ENCODE measurements around the gene CYB5R3.

The CYB5R3 gene

DNA sequence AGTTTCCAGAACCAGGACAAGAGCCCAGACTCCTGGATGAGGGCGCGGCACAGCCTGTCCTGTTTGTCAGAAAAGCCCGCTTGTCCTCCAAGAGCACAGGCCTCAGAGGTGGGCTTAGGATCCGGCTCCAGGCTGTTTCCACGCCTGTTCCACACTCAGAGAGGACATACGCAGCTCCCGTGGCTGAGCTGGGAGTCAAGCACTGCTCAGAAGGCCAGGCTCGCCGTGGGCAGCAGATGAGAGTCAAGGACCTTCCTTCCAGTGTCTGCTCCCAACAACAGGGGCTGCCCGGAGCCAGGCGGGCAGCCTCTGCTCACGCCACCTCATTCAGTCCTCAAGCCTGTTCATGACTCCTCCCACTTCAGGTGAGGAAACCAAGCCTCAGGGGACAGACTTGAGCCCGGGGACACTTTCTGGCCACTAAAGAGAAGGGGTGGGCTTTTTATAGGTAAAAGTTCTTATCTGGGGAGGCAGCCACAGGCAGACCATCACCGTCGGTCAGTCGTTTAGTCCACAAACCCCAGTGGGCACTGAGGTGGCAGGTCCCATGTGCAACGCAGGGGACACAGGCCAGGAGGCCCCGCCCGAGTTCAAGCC is 3.8 kb downstream of the CYB5R3 start:
- DNase-seq (ENCODE audit: low read depth in 2 of 2): no peak

DNA sequence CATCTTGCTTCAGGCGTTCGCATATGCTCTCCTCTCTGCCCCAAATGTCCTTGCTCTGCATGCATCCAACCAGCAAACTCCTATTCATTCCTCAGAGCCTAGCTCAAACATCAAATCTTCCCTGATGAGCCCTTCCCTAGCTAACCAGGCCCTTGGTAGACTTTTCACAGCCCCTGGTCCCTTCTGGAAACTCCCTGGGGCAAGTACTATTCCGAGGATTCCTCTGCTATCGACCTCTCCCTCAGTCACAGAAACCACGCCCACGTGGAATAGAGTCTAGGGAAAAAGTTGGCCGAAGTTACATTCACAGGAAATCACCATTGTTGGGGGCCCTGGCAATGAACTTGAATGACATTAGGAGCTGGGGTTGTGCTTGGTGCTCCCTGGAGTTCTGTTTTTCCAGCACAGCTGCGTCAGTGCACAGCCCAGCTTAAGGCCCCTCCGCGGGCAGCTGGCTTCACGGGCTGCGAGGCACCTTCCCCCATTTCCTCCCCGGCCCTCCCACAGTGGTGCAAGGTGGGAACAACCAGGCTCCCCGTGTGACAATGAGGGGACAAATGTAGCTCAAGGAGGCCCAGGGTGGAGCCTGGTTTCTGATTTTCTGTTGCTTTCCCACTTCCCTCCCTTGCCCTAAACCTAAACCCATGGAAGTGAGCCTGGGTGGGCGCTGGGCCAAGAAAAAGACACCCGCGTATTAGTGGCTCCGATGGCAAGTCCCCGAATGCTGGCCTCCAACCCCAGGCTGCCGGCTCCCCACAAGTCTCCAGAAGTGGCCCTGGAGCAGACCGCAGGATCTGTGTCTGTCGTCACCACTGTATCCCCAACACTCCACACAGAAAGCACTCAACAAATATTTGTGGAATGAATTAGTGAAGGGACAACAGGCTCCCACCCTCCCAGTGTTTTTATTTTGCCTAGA is 4.5 kb downstream of the CYB5R3 start:
- DNase-seq (ENCODE audit: low read depth in 2 of 2): no peak

DNA sequence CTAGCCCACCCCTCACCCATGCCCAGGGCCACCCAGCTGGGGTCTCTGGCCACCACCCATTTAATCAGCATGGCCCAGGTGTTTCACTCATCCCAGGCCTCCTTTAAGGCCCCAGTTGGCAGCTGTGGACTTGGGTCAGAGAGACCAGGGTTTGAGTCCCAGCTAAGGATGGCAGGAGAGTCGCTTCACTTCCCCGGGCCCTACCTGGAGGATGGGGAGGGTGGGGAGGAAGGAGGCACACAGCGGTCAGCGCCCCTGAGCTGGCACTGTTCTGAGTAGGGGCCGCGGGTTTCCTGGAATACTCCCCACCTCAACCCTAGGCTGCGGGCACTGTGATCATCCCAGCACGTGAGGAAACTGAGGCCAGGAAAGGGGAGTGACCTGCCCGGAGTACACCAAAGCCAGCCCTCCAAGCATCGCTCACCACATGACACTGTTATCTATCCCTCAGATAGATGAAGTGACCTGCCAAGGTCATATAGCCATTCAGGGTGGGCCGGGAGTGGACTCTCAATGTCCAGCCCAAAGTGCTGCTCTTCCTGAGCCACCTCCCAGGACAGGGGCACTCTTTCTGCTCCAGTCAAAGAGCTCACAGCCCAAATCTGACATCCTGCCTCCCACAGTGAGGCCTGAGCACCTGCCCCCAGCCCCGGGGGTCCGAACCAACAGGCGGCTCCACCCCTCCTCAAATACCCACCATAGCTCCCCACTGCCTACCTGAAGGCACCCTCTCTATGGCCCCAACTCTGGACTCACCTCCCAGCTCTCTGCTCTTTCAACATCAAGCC is 5.4 kb downstream of the CYB5R3 start:
- DNase-seq (ENCODE audit: low read depth in 2 of 2): no peak

DNA sequence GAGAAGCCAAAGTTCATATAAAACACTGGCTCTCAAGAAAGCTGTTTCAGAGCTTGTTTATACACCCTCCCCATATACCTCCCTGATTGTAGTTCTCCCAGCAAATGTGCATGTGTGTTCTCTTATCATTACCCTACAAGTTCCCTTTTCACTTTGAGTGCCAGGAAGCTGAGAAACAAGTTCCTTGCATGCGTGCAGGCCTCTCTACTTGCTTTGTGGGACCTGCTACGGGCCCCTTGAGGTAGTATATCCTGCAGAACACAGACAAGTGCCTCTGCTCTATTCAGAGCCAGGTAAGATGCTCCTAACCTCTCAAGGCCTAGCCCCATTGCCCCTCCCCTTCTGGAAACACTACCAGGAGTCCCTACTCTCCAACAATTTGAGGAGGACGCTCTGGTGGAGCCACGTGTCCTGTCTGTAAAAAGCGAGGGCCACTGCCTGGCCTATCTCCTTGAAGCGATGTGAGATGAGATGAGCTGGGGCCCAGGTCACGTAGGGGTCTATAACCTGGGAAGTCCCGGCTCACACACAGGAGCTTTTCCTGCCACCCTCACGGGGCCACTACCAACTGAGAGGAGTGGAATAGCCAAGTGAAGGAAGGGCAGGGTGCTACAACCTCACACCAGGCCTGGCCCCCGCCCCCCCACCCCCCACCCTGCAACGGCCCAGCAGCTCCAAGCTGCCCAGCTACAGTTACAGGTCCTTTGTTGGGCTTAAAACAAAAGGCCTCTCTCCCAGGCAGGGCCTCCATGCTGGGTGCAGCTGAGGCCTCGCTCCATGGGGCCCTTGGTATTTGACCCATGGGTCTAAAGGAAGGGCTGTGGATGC is 6.2 kb downstream of the CYB5R3 start:
- no peak for DNase-seq (ENCODE audit: low read depth in 2 of 2)

DNA sequence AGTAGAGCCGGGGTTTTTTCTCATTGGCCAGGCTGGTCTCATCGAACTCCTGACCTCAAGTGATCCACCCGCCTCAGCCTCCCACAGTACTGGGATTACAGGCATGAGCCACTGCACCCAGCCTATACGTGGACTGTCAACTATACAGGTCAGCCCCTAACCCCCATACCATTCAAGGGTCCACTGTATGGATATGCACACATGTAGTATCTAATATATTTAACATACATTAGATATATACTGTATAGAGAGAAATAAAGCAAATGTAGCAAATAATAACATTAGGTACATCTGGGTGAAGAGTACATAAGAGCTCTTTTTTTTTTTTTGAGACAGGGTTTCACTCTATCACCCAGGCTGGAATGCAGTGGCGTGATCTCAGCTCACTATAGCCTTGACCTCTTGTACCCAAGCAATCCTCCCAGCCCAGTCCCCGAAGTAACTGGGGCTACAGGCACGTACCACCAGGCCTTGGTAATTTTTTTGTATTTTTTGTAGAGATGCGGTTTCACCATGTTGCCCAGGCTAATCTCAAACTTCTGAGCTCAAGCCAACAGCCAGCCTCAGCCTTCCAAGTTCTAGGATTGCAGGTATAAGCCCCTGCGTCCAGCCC is 7.3 kb downstream of the CYB5R3 start:
- DNase-seq (ENCODE audit: low read depth in 2 of 2): no peak

DNA sequence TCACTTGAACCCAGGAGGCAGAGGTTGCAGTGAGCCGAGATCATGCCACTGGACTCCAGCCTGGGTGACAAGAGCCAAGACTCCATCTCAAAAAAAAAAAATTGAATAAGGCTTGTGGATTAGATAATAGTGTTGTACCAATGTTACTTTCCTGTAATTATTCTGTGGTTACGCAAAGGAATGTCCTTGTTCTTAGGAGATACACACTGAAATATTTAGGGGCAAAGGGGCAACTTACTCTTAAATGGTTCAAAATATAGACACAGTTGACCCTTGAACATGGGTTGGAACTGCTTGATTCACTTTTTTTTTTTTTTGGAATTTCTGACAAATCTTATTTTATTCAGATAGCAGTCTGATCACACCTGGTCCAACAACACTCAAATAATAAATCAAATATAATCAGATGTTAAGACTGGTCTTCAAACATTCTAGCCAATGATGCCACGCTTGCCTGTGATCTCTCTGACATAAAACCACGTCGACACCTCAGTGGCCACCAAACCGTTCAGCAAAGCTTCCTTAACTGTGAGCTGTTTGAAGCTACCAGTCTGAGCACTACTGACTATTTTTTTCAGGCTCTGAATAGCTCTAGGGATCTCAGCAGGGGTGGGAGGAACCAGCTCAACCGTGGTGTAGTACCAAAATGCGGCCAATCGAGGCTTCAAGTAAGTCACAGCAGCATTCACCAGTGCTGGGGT is 9.5 kb downstream of the CYB5R3 start:
- DNase-seq (ENCODE audit: low read depth in 2 of 2): no peak

DNA sequence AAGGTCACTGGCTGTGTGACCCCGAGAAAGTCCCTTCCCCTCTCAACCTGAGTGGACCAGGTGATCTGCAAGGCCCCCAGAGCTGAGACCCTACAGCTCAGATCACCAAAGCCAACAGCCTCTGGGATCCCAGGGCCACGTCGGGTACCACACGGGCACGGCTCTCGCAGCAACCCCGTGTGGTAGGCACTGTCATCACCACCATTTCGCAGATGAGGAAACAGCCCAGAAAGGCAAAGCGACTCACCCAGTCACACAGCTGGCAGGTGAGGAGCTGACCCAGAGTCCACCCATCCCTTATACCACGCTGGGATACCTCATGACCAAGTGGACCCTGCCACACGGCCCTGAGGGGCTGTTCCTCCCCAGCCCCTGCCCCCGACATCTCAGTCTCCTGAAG is 11.6 kb downstream of the CYB5R3 start:
- no peak for DNase-seq (ENCODE audit: low read depth in 2 of 2)

DNA sequence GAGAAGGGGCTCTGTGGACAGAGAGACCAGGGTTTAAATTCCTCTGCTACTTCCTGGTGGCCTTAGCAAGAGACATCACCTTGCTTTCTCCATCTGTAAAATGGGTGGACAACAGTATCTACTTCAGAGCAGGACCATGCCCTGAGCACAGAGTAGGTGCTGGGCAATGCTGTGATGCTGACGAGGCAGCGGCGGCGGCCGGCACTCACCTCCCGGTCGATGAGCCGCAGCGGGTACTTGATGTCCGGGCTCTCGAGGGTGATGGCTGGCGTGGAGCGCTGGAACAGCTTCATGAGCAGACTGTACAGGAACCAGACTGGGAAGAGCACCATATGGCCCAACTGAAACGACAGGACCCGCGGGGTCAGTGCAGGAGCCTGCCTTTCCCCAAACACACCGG is 12.7 kb downstream of the CYB5R3 start:
- no peak for DNase-seq (ENCODE audit: low read depth in 2 of 2)

DNA sequence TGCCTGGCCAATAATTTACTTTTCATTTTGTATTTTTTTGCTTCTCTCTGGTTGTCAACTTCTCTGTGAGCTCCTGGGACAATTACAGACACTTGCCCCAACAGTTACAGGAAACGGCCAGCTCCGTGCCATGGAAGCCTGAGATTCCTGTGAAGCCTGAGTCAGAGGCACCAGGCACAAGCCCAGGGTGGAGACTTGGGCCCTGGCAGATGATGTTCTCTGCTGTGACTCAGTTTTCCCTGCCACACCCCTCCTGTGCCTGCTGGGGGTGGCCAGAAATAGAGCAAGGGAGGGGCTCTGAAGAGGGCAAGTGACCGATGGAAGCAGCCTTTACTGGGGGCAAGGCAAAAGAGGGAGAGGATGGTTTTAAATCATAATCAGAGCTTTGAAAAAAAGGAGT is 13.7 kb downstream of the CYB5R3 start:
- DNase-seq (ENCODE audit: low read depth in 2 of 2): no peak

DNA sequence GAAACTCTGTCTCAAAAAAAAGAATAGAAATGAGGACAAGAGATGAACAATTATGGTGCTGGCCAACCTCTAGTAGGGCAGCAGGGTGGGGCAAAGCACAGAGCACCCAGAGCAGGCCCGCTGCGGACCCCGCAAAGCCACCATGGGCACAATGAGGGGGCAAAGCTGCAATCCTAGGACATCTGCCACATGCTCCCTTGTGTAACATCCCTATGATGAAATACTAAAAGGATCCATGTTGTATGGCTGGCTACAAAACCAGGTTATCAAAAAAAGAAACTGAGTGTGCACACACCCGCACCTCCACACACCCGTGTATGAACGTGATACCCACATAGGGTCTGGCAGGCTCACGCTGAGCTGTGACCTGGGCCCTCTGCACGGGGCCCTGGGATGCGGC is 16.2 kb downstream of the CYB5R3 start:
- DNase-seq (ENCODE audit: low read depth in 2 of 2): no peak

DNA sequence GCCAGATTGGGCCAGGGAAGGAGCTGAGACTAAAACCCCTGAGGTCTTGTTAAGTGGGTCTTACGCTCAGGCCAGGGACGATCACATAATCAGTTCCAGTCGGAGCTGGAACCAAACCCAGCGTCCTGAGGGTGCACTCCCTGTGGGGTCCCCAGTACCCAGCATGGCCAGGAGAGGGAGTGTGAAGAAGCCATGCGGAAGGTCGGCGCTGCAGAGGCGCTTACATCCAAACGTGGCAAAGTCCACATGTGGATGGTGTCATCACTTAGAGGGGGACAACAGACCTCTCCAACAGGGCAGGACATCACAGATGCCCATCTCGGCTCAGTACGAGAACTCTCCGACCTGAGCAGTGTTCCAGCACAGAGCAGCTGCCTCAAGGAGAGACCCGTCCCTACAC is 17.1 kb downstream of the CYB5R3 start:
- no peak for DNase-seq (ENCODE audit: low read depth in 2 of 2)

DNA sequence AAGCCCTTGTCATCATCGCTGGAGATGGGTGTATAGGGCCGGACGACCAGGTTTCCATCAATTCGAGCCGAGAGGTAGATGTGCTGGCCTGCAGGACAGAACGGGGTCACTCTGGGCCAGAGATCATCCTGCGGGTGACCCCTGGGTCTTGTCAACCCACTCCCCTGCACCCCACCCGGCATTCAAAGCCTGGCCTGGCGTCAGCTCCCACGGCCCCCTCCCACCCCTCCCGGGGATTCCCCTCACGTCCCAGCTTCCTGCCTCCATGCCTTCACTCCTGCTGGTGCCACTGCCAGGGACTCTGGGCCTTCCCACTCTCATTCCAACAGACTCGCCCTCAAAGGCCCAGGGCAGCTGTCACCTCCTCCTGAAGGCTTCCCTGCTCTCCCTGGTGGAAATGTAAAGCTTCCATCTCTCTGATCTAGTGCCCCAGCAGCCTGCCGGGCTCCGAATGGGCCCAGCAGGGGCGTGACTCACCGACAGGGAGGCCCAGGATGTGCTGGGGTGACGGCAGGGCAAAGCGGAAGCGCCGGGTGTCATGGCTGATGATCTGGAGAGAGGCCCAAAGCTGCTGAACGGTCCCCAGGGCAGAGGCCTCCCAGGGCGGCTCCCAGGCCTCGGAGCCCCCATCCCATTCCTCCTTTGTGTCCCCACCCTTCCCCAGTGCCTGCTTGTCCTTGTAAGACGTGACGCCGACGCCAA is 18.1 kb downstream of the CYB5R3 start:
- DNase-seq (ENCODE audit: low read depth in 2 of 2): no peak

DNA sequence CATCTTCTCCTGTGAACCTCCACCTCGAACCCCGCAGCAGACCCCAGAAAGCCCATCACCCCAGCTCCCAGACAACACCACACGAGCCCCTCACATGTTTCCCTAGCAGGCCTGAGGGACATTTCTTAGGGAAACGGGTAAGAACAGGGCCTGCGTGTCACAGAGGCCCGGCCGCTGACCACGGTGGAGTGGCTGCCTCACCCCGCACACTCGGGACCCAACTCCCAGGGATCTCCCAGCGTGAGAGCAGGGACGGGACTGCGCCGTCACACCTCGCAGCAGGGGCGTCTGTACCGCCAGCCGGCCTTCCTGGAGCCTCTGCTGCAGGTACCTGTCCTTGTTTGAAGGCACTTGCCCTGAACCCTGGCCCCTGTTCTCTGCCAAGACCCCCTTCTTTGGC is 19.0 kb downstream of the CYB5R3 start:
- DNase-seq (ENCODE audit: low read depth in 2 of 2): no peak

DNA sequence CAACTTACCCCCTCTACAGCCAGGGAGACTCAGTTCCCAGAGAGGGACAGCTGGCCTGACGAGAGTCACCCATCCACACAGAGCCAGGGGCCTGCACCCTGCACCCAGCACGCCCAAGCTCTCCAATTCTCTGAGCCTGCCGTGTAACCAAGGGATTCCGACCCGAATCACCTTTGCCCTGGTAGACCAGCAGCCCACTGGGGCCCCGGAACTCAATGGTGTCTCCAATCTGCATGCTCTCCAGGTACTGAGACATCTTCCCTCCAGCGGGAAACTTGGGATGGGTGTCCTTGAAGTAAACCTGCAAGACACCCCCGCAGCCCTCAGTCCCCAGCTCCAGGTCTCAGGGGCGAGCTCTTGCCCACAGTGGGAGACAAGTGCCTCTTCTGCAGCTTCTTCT is 21.2 kb downstream of the CYB5R3 start:
- DNase-seq (ENCODE audit: low read depth in 2 of 2): no peak

DNA sequence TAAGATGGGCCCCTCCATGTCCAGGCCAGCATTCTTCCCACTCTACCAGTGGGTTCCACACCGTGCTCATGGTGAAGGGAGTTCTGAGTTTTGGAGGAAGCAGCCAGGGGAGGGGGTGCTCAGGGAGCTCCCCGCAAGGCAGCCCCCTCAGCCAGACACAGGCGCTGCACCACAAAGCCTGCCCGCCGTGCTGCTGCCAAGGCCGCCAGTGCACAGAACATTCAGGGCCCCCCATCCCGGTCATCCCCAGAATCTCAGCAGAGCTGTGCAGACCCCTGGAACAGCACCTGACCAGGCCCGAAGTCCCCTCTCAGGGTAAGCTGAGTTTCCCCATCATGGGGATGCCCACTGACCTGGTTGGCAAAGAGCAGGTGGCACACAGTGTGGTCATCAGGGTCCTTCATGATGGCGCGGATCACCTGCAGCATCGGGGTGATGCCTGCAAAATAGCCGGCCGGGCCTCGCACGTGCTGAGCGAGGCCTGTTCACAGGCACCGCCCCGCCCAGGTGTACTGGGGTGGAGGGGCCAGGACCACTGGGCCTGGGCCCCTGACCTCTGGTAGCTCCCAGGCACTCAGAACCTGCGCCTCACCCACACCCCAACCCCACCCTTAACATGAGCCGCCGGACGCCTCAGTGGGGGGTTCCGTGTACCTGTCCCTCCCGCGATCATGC is 22.1 kb downstream of the CYB5R3 start:
- no peak for DNase-seq (ENCODE audit: low read depth in 2 of 2)

DNA sequence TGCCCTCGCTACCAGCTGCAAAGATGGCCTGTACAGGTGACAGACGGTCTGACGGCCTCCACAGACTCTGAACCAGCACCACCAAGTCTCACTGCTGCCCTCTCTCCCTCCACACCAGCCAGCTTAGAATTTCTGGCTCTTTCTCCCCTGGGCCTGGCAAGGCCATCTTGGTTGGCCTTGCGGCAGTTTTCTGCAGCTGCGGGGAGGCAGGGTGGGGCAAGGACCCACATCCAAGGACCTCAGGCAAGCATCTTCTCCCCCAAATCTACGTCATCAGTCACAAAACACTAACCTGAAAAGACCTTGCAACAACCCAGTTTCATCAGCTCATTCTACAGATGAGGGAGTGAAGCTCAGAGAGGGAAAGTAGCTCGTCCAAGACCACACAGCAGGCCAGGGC is 22.8 kb downstream of the CYB5R3 start:
- no peak for DNase-seq (ENCODE audit: low read depth in 2 of 2)

DNA sequence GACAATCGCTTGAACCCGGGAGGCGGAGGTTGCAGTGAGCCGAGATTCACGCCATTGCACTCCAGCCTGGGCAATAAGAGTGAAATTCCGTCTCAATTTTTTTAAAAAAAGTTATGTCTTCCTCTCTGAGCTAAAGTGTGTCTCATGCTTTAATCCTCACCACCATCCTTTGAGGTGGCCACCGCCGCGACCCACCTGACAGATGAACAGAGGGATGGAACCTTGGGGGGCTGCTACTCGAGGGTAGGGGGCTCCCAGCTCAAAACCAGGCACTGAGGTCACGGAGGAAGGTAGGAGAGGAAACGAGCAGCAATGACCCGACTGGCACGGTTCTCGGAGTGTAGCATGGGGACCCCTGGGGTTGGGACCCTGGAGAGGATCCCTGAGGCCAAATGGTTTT is 23.8 kb downstream of the CYB5R3 start:
- DNase-seq (ENCODE audit: low read depth in 2 of 2): no peak

DNA sequence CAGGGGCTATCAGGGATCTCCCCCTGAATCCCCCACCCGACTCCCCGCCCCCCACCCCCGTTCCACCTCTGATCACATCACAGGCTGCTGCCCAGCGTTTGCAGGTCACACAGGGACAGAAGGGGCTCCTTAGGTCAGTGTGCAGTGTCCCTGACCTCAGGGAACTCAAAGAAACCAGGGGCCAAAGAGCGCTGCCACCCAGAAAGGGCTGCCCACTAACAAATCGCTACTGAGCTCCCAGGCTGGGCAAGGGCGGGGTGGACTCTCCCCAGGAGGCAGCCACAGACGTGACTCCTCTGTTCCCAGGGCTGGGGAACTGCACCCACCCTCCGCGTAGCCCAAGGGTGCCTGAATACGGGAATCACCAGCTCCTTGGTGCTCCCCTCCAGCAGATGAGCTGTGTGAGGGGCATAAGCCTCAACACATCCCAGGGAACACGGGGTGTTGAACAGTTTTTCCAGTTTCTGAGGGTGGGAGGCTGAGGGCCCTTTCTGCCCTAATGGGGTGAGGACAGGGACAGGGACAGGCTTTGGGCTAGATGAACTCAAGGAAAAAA is 24.6 kb downstream of the CYB5R3 start:
- no peak for DNase-seq (ENCODE audit: low read depth in 2 of 2)

DNA sequence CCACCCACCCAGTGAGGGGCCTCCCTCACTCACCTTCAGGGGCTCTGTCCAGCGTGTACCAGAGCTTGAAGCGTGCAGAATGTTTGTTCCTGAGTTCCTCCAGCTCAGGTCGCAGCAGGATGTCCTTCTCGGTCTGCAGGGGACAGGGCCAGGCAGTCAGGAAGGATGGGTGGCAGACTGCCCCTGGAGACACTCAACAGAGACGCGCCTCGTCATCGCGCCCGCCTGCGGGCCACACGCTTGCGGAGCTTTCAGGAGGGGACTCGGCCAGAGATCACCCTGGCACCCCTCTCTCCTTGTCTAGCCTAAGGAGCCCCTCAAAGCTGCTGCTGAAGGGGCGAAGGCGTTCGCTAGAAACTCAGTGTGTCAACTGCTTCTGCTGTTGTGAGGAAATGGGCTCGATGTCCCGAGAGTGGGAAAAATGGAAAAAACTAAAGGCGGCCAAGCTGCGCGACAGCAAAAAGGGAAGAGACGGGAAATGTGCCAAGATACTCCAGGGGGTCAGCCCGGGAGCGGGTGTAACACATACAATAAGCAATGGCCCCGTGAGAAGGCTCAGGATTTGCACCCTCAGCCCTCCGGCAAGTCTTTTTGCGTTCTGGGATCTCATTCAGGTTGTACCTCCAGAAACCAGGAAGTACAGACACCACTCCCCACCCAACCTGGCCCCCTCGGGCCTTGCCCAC is 25.3 kb downstream of the CYB5R3 start:
- DNase-seq (ENCODE audit: low read depth in 2 of 2): no peak

Measured in stimulated activated CD8-positive, alpha-beta memory T cell treated with anti-CD3 and anti-CD28 coated beads, Interleukin-7, amount 100 ng/mL, for 4 hours (primary cell).